PFSK-1 (cell line): ENCODE data around the gene ALDH3A1.

Experiments
- FOXP2 ChIP-seq: optimal IDR thresholded peaks from 2 replicates; pipeline ENCODE3; 2011; ENCODE audit warnings: borderline replicate concordance, control low read depth, inconsistent platforms; ENCODE audit not compliant: insufficient read depth; ENCODE audit errors: extremely low read length, extremely low read depth
- POLR2AphosphoS5 ChIP-seq: IDR thresholded peaks from 2 replicates; pipeline ENCODE4 v1.6.1; 2012; ENCODE audit warnings: low read depth, mild to moderate bottlenecking, control low read depth, low read length, moderate library complexity
- SIN3A ChIP-seq: IDR thresholded peaks from 2 replicates; pipeline ENCODE4 v1.6.1; 2012; ENCODE audit warnings: mild to moderate bottlenecking, low read length, moderate library complexity, borderline replicate concordance; ENCODE audit not compliant: insufficient read depth
- TAF1 ChIP-seq: IDR thresholded peaks from 2 replicates; pipeline ENCODE4 v1.6.1; 2012; ENCODE audit warnings: low read length, control low read depth, borderline replicate concordance; ENCODE audit not compliant: insufficient read depth
- TF ChIP-seq, protein P1 (sequence below), 2 experiments: IDR thresholded peaks; 2 replicates each; pipeline versions ENCODE4 v1.6.1 to v1.8.0; 2011 to 2012; ENCODE audit warnings: low read depth in 2 of 2, low read length in 2 of 2, control low read depth in 1 of 2, inconsistent platforms in 1 of 2, mild to moderate bottlenecking in 1 of 2, moderate library complexity in 1 of 2; ENCODE audit not compliant: insufficient read depth in 1 of 2

The ALDH3A1 gene

DNA sequence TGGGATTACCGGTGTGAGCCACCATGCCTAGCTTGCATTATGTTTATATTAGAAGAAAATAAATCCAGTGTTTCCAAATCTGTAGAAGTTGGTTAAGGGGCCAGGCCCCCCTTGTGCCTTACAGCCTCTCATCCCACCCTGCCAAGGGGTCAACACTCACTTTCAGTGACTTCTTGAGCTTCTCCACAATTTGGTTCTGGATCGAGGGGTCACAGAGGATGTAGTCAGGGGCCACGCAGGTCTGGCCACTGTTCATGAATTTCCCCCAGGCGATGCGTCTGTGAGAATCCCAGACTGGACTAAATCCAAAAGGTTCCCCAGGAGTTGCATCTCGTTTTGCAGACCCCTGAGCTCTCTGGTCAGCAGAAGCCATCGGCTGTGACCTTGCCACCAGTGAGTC, 7.2 kb downstream of the ALDH3A1 start:
- TF ChIP-seq SIN3A (no peak), POLR2AphosphoS5 (no peak), TAF1 (no peak), FOXP2 (no peak)
- TF ChIP-seq, protein P1, sequence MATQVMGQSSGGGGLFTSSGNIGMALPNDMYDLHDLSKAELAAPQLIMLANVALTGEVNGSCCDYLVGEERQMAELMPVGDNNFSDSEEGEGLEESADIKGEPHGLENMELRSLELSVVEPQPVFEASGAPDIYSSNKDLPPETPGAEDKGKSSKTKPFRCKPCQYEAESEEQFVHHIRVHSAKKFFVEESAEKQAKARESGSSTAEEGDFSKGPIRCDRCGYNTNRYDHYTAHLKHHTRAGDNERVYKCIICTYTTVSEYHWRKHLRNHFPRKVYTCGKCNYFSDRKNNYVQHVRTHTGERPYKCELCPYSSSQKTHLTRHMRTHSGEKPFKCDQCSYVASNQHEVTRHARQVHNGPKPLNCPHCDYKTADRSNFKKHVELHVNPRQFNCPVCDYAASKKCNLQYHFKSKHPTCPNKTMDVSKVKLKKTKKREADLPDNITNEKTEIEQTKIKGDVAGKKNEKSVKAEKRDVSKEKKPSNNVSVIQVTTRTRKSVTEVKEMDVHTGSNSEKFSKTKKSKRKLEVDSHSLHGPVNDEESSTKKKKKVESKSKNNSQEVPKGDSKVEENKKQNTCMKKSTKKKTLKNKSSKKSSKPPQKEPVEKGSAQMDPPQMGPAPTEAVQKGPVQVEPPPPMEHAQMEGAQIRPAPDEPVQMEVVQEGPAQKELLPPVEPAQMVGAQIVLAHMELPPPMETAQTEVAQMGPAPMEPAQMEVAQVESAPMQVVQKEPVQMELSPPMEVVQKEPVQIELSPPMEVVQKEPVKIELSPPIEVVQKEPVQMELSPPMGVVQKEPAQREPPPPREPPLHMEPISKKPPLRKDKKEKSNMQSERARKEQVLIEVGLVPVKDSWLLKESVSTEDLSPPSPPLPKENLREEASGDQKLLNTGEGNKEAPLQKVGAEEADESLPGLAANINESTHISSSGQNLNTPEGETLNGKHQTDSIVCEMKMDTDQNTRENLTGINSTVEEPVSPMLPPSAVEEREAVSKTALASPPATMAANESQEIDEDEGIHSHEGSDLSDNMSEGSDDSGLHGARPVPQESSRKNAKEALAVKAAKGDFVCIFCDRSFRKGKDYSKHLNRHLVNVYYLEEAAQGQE (IDR thresholded peaks at IDR 0.05; ENCODE audit: insufficient read depth in 1 of 2, low read depth in 2 of 2, low read length in 2 of 2): no peak

DNA sequence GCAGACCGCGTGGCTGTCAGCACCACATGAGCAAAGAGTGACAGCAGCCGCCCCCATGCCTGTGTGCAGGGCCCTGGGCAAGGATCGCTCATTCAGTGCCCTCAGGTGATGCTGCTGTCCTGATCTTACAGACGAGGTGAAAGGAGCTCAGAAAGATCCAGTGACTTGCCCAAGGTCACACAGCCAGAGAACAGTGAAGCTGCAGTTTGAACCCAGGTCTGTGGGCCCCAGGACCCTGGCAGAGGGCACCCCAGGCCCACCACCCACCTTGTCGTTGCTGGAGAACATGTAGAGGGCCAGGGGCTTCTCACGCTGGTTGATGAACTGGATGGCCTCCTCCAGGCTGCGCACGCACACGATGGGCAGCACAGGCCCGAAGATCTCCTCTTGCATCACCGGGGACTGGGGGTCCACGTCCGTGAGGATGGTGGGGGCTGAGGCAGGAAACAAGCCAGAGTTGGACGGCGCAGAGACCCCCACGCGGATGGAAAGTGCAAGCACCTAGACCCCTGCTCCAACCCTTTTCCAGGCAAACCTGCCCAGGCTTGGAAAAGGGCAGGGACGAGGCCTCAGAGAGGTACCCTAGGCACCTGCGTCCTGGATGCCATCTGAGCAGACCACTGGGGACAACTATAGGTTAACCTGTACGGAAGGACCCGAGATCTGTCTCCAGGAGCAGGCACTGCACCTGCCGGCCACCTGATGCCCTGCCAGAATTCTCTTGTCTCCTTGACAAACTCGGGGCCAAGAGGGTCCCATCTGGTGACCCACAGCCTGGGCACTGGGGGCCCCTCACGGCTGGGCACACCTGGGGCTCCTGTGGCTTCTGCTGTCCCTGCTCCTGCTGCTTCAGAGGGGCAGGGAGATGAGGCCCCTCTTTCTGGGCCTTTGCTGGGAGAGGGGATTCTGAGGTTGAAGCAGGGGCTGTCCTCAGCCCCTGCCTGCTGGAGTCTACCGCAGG, 8.6 kb downstream of the ALDH3A1 start:
- TF ChIP-seq FOXP2 (no peak), TAF1 (no peak), POLR2AphosphoS5 (no peak), SIN3A (no peak)
- TF ChIP-seq, protein P1 (IDR thresholded peaks at IDR 0.05; ENCODE audit: insufficient read depth in 1 of 2, low read depth in 2 of 2, low read length in 2 of 2): no peak

DNA sequence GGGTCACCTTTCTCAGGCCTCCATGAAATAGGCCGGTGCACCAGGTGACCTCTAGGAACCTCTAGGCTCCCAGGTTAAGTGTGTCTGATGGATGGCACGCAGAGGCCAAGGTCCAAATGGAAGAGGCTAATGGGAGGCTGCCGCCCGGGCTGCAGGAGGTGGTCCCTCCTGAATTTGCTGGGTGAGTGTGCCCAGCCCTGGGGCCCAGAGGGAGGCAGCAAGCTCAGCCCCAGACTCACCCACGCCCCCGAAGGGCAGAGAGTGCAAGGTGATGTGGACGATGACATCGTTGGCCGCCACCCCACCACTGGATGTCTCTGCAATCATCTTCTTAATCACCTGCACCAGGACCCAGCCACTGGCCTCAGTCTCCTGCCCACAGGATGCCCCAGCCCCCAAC, 9.3 kb downstream of the ALDH3A1 start:
- TF ChIP-seq, protein P1 (IDR thresholded peaks at IDR 0.05; ENCODE audit: insufficient read depth in 1 of 2, low read depth in 2 of 2, low read length in 2 of 2): no peak
- no peak for TF ChIP-seq POLR2AphosphoS5
- TF ChIP-seq FOXP2: no peak
- TF ChIP-seq TAF1: no peak
- no peak for TF ChIP-seq SIN3A

DNA sequence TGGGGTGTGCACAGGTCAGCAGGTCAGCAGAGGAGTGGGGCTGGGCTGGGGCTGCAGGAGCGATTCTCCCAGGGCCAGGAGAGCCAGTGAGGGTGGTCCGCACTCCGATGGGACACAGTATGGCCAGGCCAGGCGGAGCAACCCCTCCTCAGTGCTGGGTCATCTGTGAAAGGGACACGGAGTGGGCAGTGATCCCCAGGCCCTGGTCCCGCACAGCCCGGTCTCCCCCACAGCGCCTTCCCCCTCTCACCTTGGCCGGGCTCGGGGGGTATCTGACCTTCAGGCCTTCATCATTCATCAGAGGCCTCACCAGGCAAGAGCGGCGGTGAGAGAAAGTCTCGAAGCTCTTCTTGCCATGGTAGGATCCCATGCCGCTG, 10.0 kb downstream of the ALDH3A1 start:
- TF ChIP-seq, protein P1 (IDR thresholded peaks at IDR 0.05; ENCODE audit: insufficient read depth in 1 of 2, low read depth in 2 of 2, low read length in 2 of 2): no peak

DNA sequence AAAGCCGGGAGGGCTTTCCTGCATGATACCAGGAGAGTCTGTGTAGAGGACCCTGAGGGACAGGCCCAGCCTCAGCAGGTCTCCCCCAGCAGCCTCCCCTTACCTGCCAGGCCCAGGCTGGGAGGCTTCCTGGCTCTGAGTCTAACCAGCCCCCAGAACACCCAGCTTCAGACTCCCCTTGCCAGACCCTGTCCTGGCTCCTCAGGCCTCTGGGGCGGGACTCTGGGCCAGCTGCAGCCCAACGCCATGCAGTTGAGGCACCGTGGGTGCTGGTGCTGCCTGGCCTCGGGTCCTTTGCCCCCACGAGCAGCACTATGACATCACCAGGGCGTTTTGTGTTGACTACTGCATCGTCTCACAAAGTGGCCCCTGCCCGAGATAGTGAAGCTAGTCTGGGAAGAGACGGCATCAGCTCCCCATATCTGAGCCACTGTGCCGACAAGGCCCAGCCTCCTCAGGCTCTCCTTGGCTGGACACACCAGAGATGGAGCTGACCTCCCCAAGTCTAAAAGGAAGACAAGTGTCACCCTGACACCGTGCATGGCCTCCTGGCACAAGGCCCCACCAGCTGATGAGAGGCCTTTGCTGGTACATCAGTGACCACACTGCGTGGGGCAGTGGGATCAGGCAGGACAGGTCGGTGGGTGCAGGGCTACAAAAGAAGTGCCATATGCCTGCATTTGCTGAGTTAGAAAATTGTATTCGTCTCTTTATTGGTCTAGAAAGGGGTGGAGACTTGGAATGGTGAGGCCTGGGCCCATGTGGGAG, 10.6 kb downstream of the ALDH3A1 start:
- TF ChIP-seq POLR2AphosphoS5: no peak
